Measurements from ENCODE around the gene SLC66A2.

DNA sequence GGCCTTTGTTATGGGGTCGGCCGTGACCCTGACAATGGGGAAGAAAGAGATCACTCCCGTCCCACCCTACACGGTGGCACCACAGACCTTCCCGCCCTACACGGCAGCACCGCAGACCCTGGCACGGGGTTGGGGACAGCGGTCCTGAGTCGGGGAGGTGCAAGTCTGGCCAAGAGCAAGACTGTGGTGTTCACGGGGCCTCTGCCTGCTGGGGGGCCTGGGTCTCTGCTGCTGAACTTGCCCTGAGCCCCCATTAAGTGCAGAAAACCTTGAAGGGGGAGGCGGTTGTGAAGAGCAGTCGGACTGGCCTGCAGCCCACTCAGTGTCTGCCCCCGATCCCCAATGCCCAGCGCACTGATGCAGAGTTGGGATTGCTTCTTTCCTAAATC, 75.9 kb downstream of the SLC66A2 start:
- TF ChIP-seq POLR2A (IDR thresholded peaks at IDR 0.05) (no peak), CTCF (IDR thresholded peaks at IDR 0.05) (no peak)
